ENCODE results near the gene KDM6A. TPM values are rescaled to one million over a fixed set of nuclear protein-coding genes. Genes with fewer than 3 reads are reported as not detected.
"Not testable (repeated sequence)": the region's sequence is repeated elsewhere in the genome, so short reads cannot be mapped to it uniquely, and the experiment has no call there.

KDM6A gene
- total RNA-seq, 1 donor from 2014 or later, result 26.2 TPM

GRCh38 chrX:44971674-44972073 lies 98.7 kb downstream of the KDM6A start:
- Mint-ChIP-seq H3K4me3 (no peak overlapping the region), H3K36me3 (ENCODE audit: low read depth) (peaks cover 34% of the 10 kb centered on the region), H3K27ac (no peak overlapping the region), H3K27me3 (no peaks in the 10 kb centered on the region), H3K4me1 (peaks cover 16% of the 10 kb centered on the region), H3K9me3 (peaks cover 2% of the 10 kb centered on the region)
- no peak for DNase-seq
- intact Hi-C loops (cut with micrococcal nuclease), result no loop called here

GRCh38 chrX:44972132-44972531 lies 99.1 kb downstream of the KDM6A start:
- H3K9me3 Mint-ChIP-seq, result peaks cover 2% of the 10 kb centered on the region
- H3K27me3 Mint-ChIP-seq, result no peaks in the 10 kb centered on the region
- intact Hi-C loops (cut with micrococcal nuclease), result no loop called here
- no peak overlapping the region for H3K4me3 Mint-ChIP-seq
- DNase-seq, result no peak
- H3K4me1 Mint-ChIP-seq, result peaks cover 14% of the 10 kb centered on the region
- no peak overlapping the region for H3K27ac Mint-ChIP-seq
- peaks cover 32% of the 10 kb centered on the region for H3K36me3 Mint-ChIP-seq (ENCODE audit: low read depth)

GRCh38 chrX:44973420-44973932 lies 100.5 kb downstream of the KDM6A start:
- Mint-ChIP-seq H3K27ac (no peak overlapping the region), H3K9me3 (peaks cover 2% of the 10 kb centered on the region), H3K4me1 (peaks cover 9% of the 10 kb centered on the region), H3K27me3 (no peaks in the 10 kb centered on the region), H3K36me3 (ENCODE audit: low read depth) (peaks cover 34% of the 10 kb centered on the region), H3K4me3 (no peak overlapping the region)
- DNase-seq, result no peak
- intact Hi-C loops (cut with micrococcal nuclease), result no loop called here

- Mint-ChIP-seq H3K4me1 (peaks cover 9% of the 10 kb centered on the region), H3K27ac (no peak overlapping the region), H3K9me3 (peaks cover 2% of the 10 kb centered on the region), H3K36me3 (ENCODE audit: low read depth) (peaks cover 39% of the 10 kb centered on the region), H3K27me3 (no peaks in the 10 kb centered on the region), H3K4me3 (no peak overlapping the region)
- no peak for DNase-seq
- intact Hi-C loops (cut with micrococcal nuclease), result no loop called here
Observed at GRCh38 chrX:44974451-44974850, 101.5 kb downstream of the KDM6A start.

- no peaks in the 10 kb centered on the region for H3K27me3 Mint-ChIP-seq
- H3K27ac Mint-ChIP-seq, result no peak overlapping the region
- DNase-seq, result no peak
- intact Hi-C loops (cut with micrococcal nuclease), result no loop called here
- peaks cover 38% of the 10 kb centered on the region for H3K36me3 Mint-ChIP-seq (ENCODE audit: low read depth)
- no peak overlapping the region for H3K4me3 Mint-ChIP-seq
- H3K4me1 Mint-ChIP-seq, result peaks cover 9% of the 10 kb centered on the region
- no peaks in the 10 kb centered on the region for H3K9me3 Mint-ChIP-seq
Observed at GRCh38 chrX:44975666-44976263, 102.8 kb downstream of the KDM6A start.

- Mint-ChIP-seq H3K36me3 (ENCODE audit: low read depth) (peaks cover 27% of the 10 kb centered on the region), H3K4me1 (peaks cover 7% of the 10 kb centered on the region), H3K9me3 (peaks cover 3% of the 10 kb centered on the region), H3K27me3 (no peaks in the 10 kb centered on the region), H3K4me3 (no peak overlapping the region), H3K27ac (no peak overlapping the region)
- intact Hi-C loops (cut with micrococcal nuclease), result no loop called here
- DNase-seq, result no peak
Observed at GRCh38 chrX:44978976-44979375, 106.0 kb downstream of the KDM6A start.

- Mint-ChIP-seq H3K4me3 (no peak overlapping the region), H3K27me3 (no peaks in the 10 kb centered on the region), H3K36me3 (ENCODE audit: low read depth) (peaks cover 17% of the 10 kb centered on the region), H3K9me3 (peaks cover 3% of the 10 kb centered on the region), H3K4me1 (no peaks in the 10 kb centered on the region), H3K27ac (no peak overlapping the region)
- intact Hi-C loops (cut with micrococcal nuclease), result no loop called here
- no peak for DNase-seq
Observed at GRCh38 chrX:44980403-44980802, 107.4 kb downstream of the KDM6A start.

- no peaks in the 10 kb centered on the region for H3K27me3 Mint-ChIP-seq
- H3K4me3 Mint-ChIP-seq, result no peak overlapping the region
- no peak for DNase-seq
- H3K4me1 Mint-ChIP-seq, result no peaks in the 10 kb centered on the region
- intact Hi-C loops (cut with micrococcal nuclease), result no loop called here
- peaks cover 16% of the 10 kb centered on the region for H3K36me3 Mint-ChIP-seq (ENCODE audit: low read depth)
- H3K27ac Mint-ChIP-seq, result no peak overlapping the region
- peaks cover 3% of the 10 kb centered on the region for H3K9me3 Mint-ChIP-seq
Observed at GRCh38 chrX:44980883-44981282, 107.9 kb downstream of the KDM6A start.

GRCh38 chrX:44989995-44990770 lies 117.2 kb downstream of the KDM6A start:
- H3K27ac Mint-ChIP-seq, result no peak overlapping the region
- intact Hi-C loops (cut with micrococcal nuclease), result loop anchor here (10.0 kb wide), 1 partner anchor 115 kb away; the partner anchor contains the start of gene KDM6A
- DNase-seq, result no peak
- peaks cover 12% of the 10 kb centered on the region for H3K4me1 Mint-ChIP-seq
- H3K9me3 Mint-ChIP-seq, result peaks cover 4% of the 10 kb centered on the region
- H3K36me3 Mint-ChIP-seq (ENCODE audit: low read depth), result peaks cover 41% of the 10 kb centered on the region
- H3K27me3 Mint-ChIP-seq, result no peaks in the 10 kb centered on the region
- no peak overlapping the region for H3K4me3 Mint-ChIP-seq

- no peak for DNase-seq
- Mint-ChIP-seq H3K9me3 (peaks cover 4% of the 10 kb centered on the region), H3K27me3 (no peaks in the 10 kb centered on the region), H3K4me1 (peaks cover 26% of the 10 kb centered on the region), H3K4me3 (no peak overlapping the region), H3K36me3 (ENCODE audit: low read depth) (peaks cover 32% of the 10 kb centered on the region), H3K27ac (peak overlapping the region; percentile 34)
- intact Hi-C loops (cut with micrococcal nuclease), result loop anchor here (10.0 kb wide), 1 partner anchor 118 kb away; the partner anchor contains the start of gene KDM6A
Observed at GRCh38 chrX:44992775-44993174, 119.8 kb downstream of the KDM6A start.

- no peak for DNase-seq
- intact Hi-C loops (cut with micrococcal nuclease), result loop anchor here (10.0 kb wide), 1 partner anchor 121 kb away; the partner anchor contains the start of gene KDM6A
- Mint-ChIP-seq H3K9me3 (peaks cover 7% of the 10 kb centered on the region), H3K4me1 (peaks cover 36% of the 10 kb centered on the region), H3K27ac (no peak overlapping the region), H3K36me3 (ENCODE audit: low read depth) (peaks cover 20% of the 10 kb centered on the region), H3K4me3 (no peak overlapping the region), H3K27me3 (no peaks in the 10 kb centered on the region)
Observed at GRCh38 chrX:44996277-44996676, 123.3 kb downstream of the KDM6A start.

- Mint-ChIP-seq H3K4me1 (peaks cover 36% of the 10 kb centered on the region), H3K36me3 (ENCODE audit: low read depth) (peaks cover 19% of the 10 kb centered on the region), H3K4me3 (peak overlapping the region; percentile 52), H3K27ac (peak overlapping the region; percentile 68), H3K27me3 (no peaks in the 10 kb centered on the region), H3K9me3 (peaks cover 7% of the 10 kb centered on the region)
- DNase-seq, result peak; percentile 53
- intact Hi-C loops (cut with micrococcal nuclease), result loop anchor here (10.0 kb wide), 1 partner anchor 123 kb away; the partner anchor contains the start of gene KDM6A
Observed at GRCh38 chrX:44997282-44997812, 124.4 kb downstream of the KDM6A start.

- DNase-seq, result peak; percentile 57
- intact Hi-C loops (cut with micrococcal nuclease), result loop anchor here (10.0 kb wide), 1 partner anchor 123 kb away; the partner anchor contains the start of gene KDM6A
- peak overlapping the region; percentile 52 for H3K4me3 Mint-ChIP-seq
- peaks cover 36% of the 10 kb centered on the region for H3K4me1 Mint-ChIP-seq
- H3K27ac Mint-ChIP-seq, result peak overlapping the region; percentile 68
- peaks cover 7% of the 10 kb centered on the region for H3K9me3 Mint-ChIP-seq
- no peaks in the 10 kb centered on the region for H3K27me3 Mint-ChIP-seq
- H3K36me3 Mint-ChIP-seq (ENCODE audit: low read depth), result peaks cover 17% of the 10 kb centered on the region
Observed at GRCh38 chrX:44997888-44998287, 124.9 kb downstream of the KDM6A start.

- H3K27me3 Mint-ChIP-seq, H3K27ac Mint-ChIP-seq, H3K9me3 Mint-ChIP-seq, DNase-seq, H3K4me3 Mint-ChIP-seq: not testable (repeated sequence)
- Mint-ChIP-seq H3K36me3 (ENCODE audit: low read depth) (peaks cover 12% of the 10 kb centered on the region), H3K4me1 (peaks cover 38% of the 10 kb centered on the region)
- intact Hi-C loops (cut with micrococcal nuclease), result loop anchor here (10.0 kb wide), 1 partner anchor 124 kb away; the partner anchor contains the start of gene KDM6A
Observed at GRCh38 chrX:44999237-44999636, 126.2 kb downstream of the KDM6A start.
